K562 (cell line): ENCODE data around the gene PPP1CA. TPM values are rescaled to one million over a fixed set of nuclear protein-coding genes. Genes with fewer than 3 reads are reported as not detected.

Experiments used
- BCOR ChIP-seq: fragments of 450-650 bp; IDR thresholded peaks from 2 replicates; pipeline ENCODE4 v1.6.1; 2016
- BHLHE40 ChIP-seq: IDR thresholded peaks from 2 replicates; pipeline ENCODE4 v1.6.1; 2011; ENCODE audit warnings: low read length, improper control_type of control experiment
- ESRRA ChIP-seq: fragments of 450-650 bp; IDR thresholded peaks from 2 replicates; pipeline ENCODE4 v1.6.1; 2014; ENCODE audit warnings: low read depth, mild to moderate bottlenecking, moderate library complexity, borderline replicate concordance
- HDAC3 ChIP-seq: fragments of 450-650 bp; IDR thresholded peaks from 2 replicates; pipeline ENCODE4 v1.6.1; 2018; ENCODE audit warnings: borderline replicate concordance, mild to moderate bottlenecking, moderate library complexity; ENCODE audit not compliant: partially characterized antibody
- MGA ChIP-seq: fragments of 450-650 bp; IDR thresholded peaks from 2 replicates; pipeline ENCODE4 v1.6.1; 2016; ENCODE audit warnings: mild to moderate bottlenecking, moderate library complexity
- PPARD ChIP-seq: fragments of 250-450 bp; sonication (Bioruptor Pico); IDR thresholded peaks from 2 replicates; pipeline ENCODE4 v1.8.0; 2022; ENCODE audit warnings: inconsistent platforms, mild to moderate bottlenecking, moderate library complexity
- ZC3H8 ChIP-seq: fragments of 450-650 bp; IDR thresholded peaks from 2 replicates; pipeline ENCODE4 v1.6.1; 2017
- ZNF311 ChIP-seq: fragments of 250-450 bp; sonication (Bioruptor Pico); IDR thresholded peaks from 2 replicates; pipeline ENCODE4 v1.4.0; 2020; ENCODE audit warnings: mild to moderate bottlenecking, moderate library complexity
- ZNF583 ChIP-seq: fragments of 250-450 bp; sonication (Bioruptor Pico); IDR thresholded peaks from 2 replicates; pipeline ENCODE4 v1.4.0; 2020
- ZNF76 ChIP-seq: fragments of 250-450 bp; sonication (Bioruptor Pico); IDR thresholded peaks from 2 replicates; pipeline ENCODE4 v1.4.0; 2020; ENCODE audit warnings: mild to moderate bottlenecking, moderate library complexity, borderline replicate concordance
- polyA plus RNA-seq, 8 experiments: library from polyadenylated mRNA; depleted of rRNA in 4 of 8; stranded (reverse) in 5 of 8; unstranded in 3 of 8; fragments of >200 nt; fragmentation: Nextera tagmentation in 2 of 8; fragmentation: Illumina TruSeq in 1 of 8; extraction: Ambion mirVana in 2 of 8; extraction: Trizol in 1 of 8; gene quantifications; 2 replicates each; pipeline versions ENCODE4 v1.2.1 to v1.2.3, GENCODE V29; 2011 to 2014; ENCODE audit warnings: inconsistent platforms in 1 of 8, missing spikeins in 1 of 8
- total RNA-seq, 7 experiments: library from RNA; depleted of rRNA in 6 of 7; stranded (reverse); fragments of >200 nt in 6 of 7; fragmentation: Illumina TruSeq in 2 of 7; extraction: Trizol in 2 of 7; gene quantifications; 2 replicates each; pipeline versions ENCODE4 v1.2.1 to v1.2.3, GENCODE V29; 2011 to 2021; ENCODE audit warnings: low replicate concordance in 1 of 7
- TF ChIP-seq, protein P1 (sequence below): fragments of 250-450 bp; sonication (Bioruptor Pico); IDR thresholded peaks from 2 replicates; pipeline ENCODE4 v1.8.0; 2021; ENCODE audit warnings: borderline replicate concordance, mild to moderate bottlenecking, moderate library complexity; ENCODE audit not compliant: poor library complexity, severe bottlenecking
- TF ChIP-seq, protein P2 (sequence below), 2 experiments: fragments of 150-350 bp in 1 of 2; IDR thresholded peaks; 2 replicates each; pipeline ENCODE4 v1.6.1; 2012 to 2016; ENCODE audit warnings: low read depth in 2 of 2, low read length in 2 of 2, mild to moderate bottlenecking in 1 of 2, moderate library complexity in 1 of 2

The PPP1CA gene
- total and polyA plus RNA-seq, 9 of the 15 experiments (the other 6 are each of a cell fraction or from before 2014, with no cell fraction given), result 18.2 to 242 (median 188) TPM

GRCh38 chr11:67372993-67373647, 28.5 kb downstream of the PPP1CA start, which contains the start of gene CLCF1 (continued):
- TF ChIP-seq, protein P1, sequence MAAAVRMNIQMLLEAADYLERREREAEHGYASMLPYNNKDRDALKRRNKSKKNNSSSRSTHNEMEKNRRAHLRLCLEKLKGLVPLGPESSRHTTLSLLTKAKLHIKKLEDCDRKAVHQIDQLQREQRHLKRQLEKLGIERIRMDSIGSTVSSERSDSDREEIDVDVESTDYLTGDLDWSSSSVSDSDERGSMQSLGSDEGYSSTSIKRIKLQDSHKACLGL, result no peak
- no peak for TF ChIP-seq PPARD (CRISPR knock-in tag)
- TF ChIP-seq ESRRA, result no peak
- no peak for TF ChIP-seq ZNF311 (CRISPR knock-in tag)
- TF ChIP-seq ZNF583 (CRISPR knock-in tag), result no peak
- TF ChIP-seq ZC3H8, result no peak
- no peak for TF ChIP-seq HDAC3
- TF ChIP-seq ZNF76 (CRISPR knock-in tag), result no peak
- TF ChIP-seq MGA, result no peak
- no peak for TF ChIP-seq BHLHE40
- no peak for TF ChIP-seq BCOR
- TF ChIP-seq, protein P2, sequence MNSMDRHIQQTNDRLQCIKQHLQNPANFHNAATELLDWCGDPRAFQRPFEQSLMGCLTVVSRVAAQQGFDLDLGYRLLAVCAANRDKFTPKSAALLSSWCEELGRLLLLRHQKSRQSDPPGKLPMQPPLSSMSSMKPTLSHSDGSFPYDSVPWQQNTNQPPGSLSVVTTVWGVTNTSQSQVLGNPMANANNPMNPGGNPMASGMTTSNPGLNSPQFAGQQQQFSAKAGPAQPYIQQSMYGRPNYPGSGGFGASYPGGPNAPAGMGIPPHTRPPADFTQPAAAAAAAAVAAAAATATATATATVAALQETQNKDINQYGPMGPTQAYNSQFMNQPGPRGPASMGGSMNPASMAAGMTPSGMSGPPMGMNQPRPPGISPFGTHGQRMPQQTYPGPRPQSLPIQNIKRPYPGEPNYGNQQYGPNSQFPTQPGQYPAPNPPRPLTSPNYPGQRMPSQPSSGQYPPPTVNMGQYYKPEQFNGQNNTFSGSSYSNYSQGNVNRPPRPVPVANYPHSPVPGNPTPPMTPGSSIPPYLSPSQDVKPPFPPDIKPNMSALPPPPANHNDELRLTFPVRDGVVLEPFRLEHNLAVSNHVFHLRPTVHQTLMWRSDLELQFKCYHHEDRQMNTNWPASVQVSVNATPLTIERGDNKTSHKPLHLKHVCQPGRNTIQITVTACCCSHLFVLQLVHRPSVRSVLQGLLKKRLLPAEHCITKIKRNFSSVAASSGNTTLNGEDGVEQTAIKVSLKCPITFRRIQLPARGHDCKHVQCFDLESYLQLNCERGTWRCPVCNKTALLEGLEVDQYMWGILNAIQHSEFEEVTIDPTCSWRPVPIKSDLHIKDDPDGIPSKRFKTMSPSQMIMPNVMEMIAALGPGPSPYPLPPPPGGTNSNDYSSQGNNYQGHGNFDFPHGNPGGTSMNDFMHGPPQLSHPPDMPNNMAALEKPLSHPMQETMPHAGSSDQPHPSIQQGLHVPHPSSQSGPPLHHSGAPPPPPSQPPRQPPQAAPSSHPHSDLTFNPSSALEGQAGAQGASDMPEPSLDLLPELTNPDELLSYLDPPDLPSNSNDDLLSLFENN (IDR thresholded peaks at IDR 0.05; ENCODE audit: low read depth in 2 of 2, low read length in 2 of 2), result no peak
